A549 (cell line): ENCODE data around the gene BSND.

ENCODE experiments used
- BHLHE40 ChIP-seq: IDR thresholded peaks from 2 replicates; pipeline ENCODE4 v1.6.1; 2012; ENCODE audit warnings: low read depth, low read length, inconsistent platforms
- CEBPB ChIP-seq, 2 experiments: fragments of >200 bp in 1 of 2; sonication (Bioruptor Twin) in 1 of 2; formaldehyde crosslinking in 1 of 2; IDR thresholded peaks; 2 replicates each; pipeline ENCODE4 v1.6.1; 2012 to 2016
- CTCF ChIP-seq: fragments of >200 bp; sonication (Bioruptor Twin); formaldehyde crosslinking; IDR thresholded peaks from 3 replicates; pipeline ENCODE4 v1.5.1; 2016
- ESRRA ChIP-seq: fragments of 150-350 bp; IDR thresholded peaks from 2 replicates; pipeline ENCODE4 v1.6.1; 2014; ENCODE audit warnings: mild to moderate bottlenecking, low read length, borderline replicate concordance
- MAFK ChIP-seq: fragments of 450-650 bp; IDR thresholded peaks from 2 replicates; pipeline ENCODE4 v1.6.1; 2014; ENCODE audit not compliant: partially characterized antibody
- MYC ChIP-seq: IDR thresholded peaks from 2 replicates; pipeline ENCODE4 v1.6.1; 2012; ENCODE audit warnings: mild to moderate bottlenecking, inconsistent platforms, low read length, improper control_type of control experiment, borderline replicate concordance
- POLR2A ChIP-seq: IDR thresholded peaks from 2 replicates; pipeline ENCODE4 v1.6.1; 2012; ENCODE audit warnings: mild to moderate bottlenecking, low read length
- RAD21 ChIP-seq, 2 experiments: fragments of >200 bp in 1 of 2; sonication (Bioruptor Twin) in 1 of 2; formaldehyde crosslinking in 1 of 2; IDR thresholded peaks in 1 of 2; conservative IDR thresholded peaks in 1 of 2; 2 replicates in 1 of 2; 3 replicates in 1 of 2; pipeline ENCODE4 v1.6.1; 2012 to 2018; ENCODE audit warnings: inconsistent platforms in 1 of 2
- RARB ChIP-seq: fragments of 250-450 bp; sonication (Bioruptor Pico); IDR thresholded peaks from 2 replicates; pipeline ENCODE4 v1.8.0; 2021; ENCODE audit warnings: mild to moderate bottlenecking, moderate library complexity
- TP53 ChIP-seq: fragments of 250-450 bp; sonication (Bioruptor Pico); IDR thresholded peaks from 2 replicates; pipeline ENCODE4 v1.5.0; 2021; ENCODE audit warnings: mild to moderate bottlenecking, moderate library complexity
- TF ChIP-seq, protein P1 (sequence below): fragments of 250-450 bp; sonication (Bioruptor Pico); IDR thresholded peaks from 2 replicates; pipeline ENCODE4 v1.5.0; 2021; ENCODE audit warnings: mild to moderate bottlenecking, moderate library complexity, borderline replicate concordance

- no peak for TF ChIP-seq MYC
- no peak for TF ChIP-seq POLR2A
- TF ChIP-seq RAD21 (conservative IDR thresholded peaks at IDR 0.05 in 1 of 2, IDR thresholded peaks at IDR 0.05 in 1 of 2): no peak
- no peak for TF ChIP-seq CEBPB (IDR thresholded peaks at IDR 0.05)
- no peak for TF ChIP-seq CTCF
- TF ChIP-seq, protein P1, sequence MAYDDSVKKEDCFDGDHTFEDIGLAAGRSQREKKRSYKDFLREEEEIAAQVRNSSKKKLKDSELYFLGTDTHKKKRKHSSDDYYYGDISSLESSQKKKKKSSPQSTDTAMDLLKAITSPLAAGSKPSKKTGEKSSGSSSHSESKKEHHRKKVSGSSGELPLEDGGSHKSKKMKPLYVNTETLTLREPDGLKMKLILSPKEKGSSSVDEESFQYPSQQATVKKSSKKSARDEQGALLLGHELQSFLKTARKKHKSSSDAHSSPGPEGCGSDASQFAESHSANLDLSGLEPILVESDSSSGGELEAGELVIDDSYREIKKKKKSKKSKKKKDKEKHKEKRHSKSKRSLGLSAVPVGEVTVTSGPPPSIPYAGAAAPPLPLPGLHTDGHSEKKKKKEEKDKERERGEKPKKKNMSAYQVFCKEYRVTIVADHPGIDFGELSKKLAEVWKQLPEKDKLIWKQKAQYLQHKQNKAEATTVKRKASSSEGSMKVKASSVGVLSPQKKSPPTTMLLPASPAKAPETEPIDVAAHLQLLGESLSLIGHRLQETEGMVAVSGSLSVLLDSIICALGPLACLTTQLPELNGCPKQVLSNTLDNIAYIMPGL (CRISPR knock-in tag): no peak
- TF ChIP-seq ESRRA: no peak
- no peak for TF ChIP-seq TP53
- no peak for TF ChIP-seq BHLHE40
- TF ChIP-seq RARB (CRISPR knock-in tag): no peak
- TF ChIP-seq MAFK: no peak
These were observed 9.3 kb upstream of the BSND start for GRCh38 chr1:54989473-54989872.
